ENCODE measurements around the gene ALAS1. TPM values are rescaled to one million over a fixed set of nuclear protein-coding genes. Genes with fewer than 3 reads are reported as not detected.

Gene ALAS1
- total and polyA plus RNA-seq, 9 of the 15 experiments (the other 6 are each of a cell fraction or from before 2014, with no cell fraction given): 21.4 to 49.5 (median 34.4) TPM

GRCh38 chr3:52221563-52222318 is 23.8 kb downstream of the ALAS1 start:
- no peak for ATAC-seq
- no peaks in the 10 kb centered on the region for H3K27me3 ChIP-seq (ENCODE audit: control insufficient read depth in 2 of 2, insufficient read depth in 2 of 2, low read length in 2 of 2)
- no peak for FAIRE-seq
- no peak for TF ChIP-seq ZNF766 (CRISPR knock-in tag; conservative IDR thresholded peaks at IDR 0.05)
- no peak for TF ChIP-seq SIN3A (IDR thresholded peaks at IDR 0.05; ENCODE audit: borderline replicate concordance in 2 of 2, control insufficient read depth in 1 of 2, low read depth in 2 of 2, low read length in 2 of 2)
- no peak for TF ChIP-seq ZNF449 (CRISPR knock-in tag; IDR thresholded peaks at IDR 0.05)
- TF ChIP-seq ZNF77 (CRISPR knock-in tag; IDR thresholded peaks at IDR 0.05): no peak
- TF ChIP-seq KAT7 (CRISPR knock-in tag; IDR thresholded peaks at IDR 0.05; ENCODE audit: borderline replicate concordance): no peak
- TF ChIP-seq FUS (optimal IDR thresholded peaks at IDR 0.05; ENCODE audit: low read depth, low read length): no peak
- no peak for TF ChIP-seq ZNF263 (CRISPR knock-in tag; IDR thresholded peaks at IDR 0.05; ENCODE audit: borderline replicate concordance)
- TF ChIP-seq POLR2AphosphoS2 (IDR thresholded peaks at IDR 0.05; ENCODE audit: low read length): no peak
- TF ChIP-seq RBM17 (IDR thresholded peaks at IDR 0.05; ENCODE audit: borderline replicate concordance, low read depth, low read length): no peak
- TF ChIP-seq DMBX1 (CRISPR knock-in tag; IDR thresholded peaks at IDR 0.05; ENCODE audit: borderline replicate concordance): no peak
- BruUV-seq (replicated peaks): no TSS peak
- CTCF ChIA-PET (ENCODE audit: low intra/inter-chr PET ratio): no interaction called here
- peaks cover 31 to 61% of the 10 kb centered on the region in 2 experiments for H3K4me1 ChIP-seq (replicated peaks in 1 of 2; ENCODE audit: control insufficient read depth in 2 of 2, insufficient read depth in 2 of 2, low read length in 2 of 2)
- intact Hi-C loops (cut with micrococcal nuclease): loop anchor here (5.0 kb wide), 3 partner anchors 166 to 226 kb away; partner anchors contain the start of gene SEMA3G
- H3K9ac ChIP-seq (ENCODE audit: insufficient read depth in 1 of 2, low read depth in 2 of 2, low read length in 2 of 2): 0 out of 4 replicates have a peak overlapping the region, but pooled peaks of 1 of the 2 experiments have one; percentile 35
- H2AFZ ChIP-seq (ENCODE audit: low read depth, low read length): no peak overlapping the region
- no peak overlapping the region for H3K4me2 ChIP-seq (ENCODE audit: insufficient read depth, low read length)
- no peaks in the 10 kb centered on the region for H3K9me3 ChIP-seq (replicated peaks; ENCODE audit: control insufficient read depth, insufficient read depth, low read depth, low read length)
- H3K4me3 ChIP-seq: no peak overlapping the region
- no peaks in the 10 kb centered on the region for H4K20me1 ChIP-seq (replicated peaks; ENCODE audit: control insufficient read depth, insufficient read depth, low read length)
- no peaks in the 10 kb centered on the region for H3K9me1 ChIP-seq (ENCODE audit: control insufficient read depth, insufficient read depth, low read length)
- no peaks in the 10 kb centered on the region for H3K79me2 ChIP-seq (ENCODE audit: control insufficient read depth, insufficient read depth, low read length)
- no peaks in the 10 kb centered on the region; the same call in 2 of the 3 replicates for H3K36me3 ChIP-seq (ENCODE audit: control insufficient read depth, insufficient read depth, low read length)
- no peak for DNase-seq (ENCODE audit: extremely low read depth in 1 of 4, low spot score in 3 of 4)
- no peak overlapping the region for H3K27ac ChIP-seq (ENCODE audit: extremely low read depth, low read depth, low read length)
- POLR2A ChIA-PET: interaction anchor here (0.6 to 1.1 kb wide), 5 partner anchors 12 to 217 kb away, joined by 3 to 4 read pairs (median 3); partner anchors contain the start of gene GLYCTK
- in situ Hi-C loops (cut with MboI): no loop called here
- 53% methylated on average over 22 of the region's 34 CpGs for WGBS (ENCODE audit: insufficient coverage, low coverage, missing lambda C conversion rate)

All from K562 (cell line).